Measurements from ENCODE around the gene PTPRK.

PTPRK gene

DNA sequence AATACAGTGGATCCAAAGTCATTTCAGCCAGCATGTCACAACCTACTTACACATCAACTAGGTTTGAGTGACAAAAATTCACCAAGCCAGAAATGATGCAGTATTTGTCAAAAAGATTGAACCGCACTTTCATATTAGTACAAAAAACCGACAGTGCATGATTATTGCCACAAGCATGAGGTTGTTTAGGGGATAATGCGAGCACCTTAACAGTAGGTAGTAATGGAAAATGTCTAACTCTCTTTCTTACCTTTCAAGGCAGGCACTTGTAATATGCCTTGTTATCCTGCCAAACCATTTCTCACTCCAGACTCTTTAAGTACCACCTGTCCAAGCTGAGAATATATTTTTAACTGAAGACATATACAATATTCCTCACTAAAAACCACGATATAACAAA, 349.2 kb downstream of the PTPRK start:
- FAIRE-seq, result no peak

DNA sequence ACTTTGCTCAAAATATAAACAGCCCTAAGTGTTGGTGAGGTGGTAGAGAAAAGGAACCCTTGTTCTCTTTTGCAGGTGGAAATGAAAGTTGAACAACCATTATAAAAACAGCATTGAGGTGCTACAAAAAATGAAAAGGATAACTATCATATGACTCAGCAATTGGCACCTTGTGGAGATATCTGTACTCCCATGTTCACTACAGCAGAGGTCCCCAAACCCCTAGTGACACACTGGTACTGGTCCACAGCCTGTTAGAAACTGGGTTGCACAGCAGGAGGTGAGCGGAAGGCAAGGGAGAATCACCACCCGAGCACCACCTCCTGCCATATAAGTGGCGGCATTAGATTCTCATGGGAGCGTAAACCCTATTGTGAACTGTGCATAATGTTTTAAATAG, 352.2 kb downstream of the PTPRK start:
- FAIRE-seq, result no peak

DNA sequence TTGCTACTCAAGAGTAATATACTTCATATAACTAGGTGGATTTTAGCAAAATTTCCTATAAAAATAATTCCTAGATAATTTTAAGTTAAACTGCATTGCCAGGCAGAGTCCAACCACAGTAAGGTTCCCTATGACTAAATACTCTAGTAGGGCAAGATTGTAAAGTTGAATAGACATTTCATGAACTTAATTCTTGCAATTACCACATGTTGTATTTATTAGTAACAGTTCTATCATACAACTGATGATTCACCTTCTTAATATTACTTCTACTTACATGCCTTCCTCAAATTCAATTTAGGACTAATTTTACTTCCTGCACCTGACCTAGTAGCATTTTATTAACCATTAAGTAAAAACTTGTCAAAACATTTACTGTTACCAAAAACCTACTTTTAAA, 352.8 kb downstream of the PTPRK start:
- no peak for FAIRE-seq

DNA sequence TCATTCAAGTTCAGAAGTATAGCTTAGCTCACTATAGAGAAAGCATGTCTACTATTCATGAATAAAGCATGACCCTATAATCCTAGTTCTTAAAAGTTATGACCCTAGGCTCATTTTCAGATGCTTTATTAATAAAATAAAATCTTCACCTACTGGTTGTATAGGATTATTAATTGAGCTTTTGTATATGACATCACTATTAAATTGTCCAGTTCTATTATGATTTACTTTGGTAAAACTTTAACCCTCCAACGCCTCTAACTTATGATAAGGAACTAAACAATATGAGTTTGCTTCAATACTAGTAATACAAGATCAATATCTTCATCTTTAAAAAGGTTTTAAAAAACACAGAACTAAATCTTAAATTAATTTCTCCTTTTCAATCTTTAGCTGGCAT, 356.1 kb downstream of the PTPRK start:
- FAIRE-seq, result no peak

DNA sequence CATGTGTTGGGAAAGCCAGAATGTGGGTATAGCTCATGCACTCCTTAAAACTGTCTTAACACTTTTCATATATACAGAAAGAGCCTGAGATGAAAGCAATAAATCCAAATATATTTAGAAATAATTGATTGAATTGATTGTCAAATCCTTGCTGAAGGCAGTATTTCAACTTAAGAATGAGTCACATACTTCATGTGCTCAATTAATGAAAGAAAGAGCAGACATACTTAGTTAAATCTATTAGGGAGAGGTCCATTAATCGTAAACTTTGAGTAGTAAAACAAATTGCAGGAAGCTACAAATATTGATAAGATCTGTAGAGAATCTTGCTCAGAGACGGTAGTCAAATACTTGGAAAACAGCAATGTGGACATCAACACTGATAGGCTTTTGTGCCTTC, 358.0 kb downstream of the PTPRK start:
- no peak for FAIRE-seq

DNA sequence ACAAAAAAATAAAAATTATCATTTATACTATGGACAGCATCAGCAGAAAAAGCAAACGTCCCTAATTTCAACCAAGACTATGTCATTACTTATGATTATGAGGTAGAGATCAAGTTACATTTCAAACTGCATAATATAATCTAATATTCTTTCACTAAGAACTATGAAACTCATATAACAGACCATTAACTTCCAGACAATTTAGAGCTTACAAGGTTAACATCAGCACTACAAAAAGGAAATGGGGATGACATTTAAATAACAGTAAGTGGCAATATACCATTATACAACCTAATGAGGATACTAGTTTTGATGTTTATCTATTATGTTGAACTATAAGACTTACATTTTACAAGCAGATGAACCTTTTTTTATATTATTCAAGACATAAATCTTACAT, 358.6 kb downstream of the PTPRK start:
- FAIRE-seq, result no peak

DNA sequence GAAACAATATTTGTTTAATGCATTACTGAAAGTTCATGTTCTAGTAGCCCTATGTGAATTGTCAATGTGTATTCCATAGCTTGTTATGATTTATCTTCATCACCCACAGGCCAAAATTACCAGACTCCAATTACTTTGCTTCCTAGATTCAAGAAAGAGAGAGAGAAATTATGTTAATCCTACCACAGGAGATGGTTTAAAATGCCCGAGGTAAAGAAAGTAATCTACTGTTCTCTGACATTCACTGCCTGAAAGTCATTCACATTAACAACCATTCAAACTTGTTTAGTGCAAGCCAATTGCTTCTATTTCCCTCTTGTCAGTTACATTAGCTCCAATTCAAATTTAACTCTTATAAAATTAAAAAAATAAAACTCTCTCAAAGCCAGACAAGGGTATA, 359.1 kb downstream of the PTPRK start:
- FAIRE-seq, result no peak

DNA sequence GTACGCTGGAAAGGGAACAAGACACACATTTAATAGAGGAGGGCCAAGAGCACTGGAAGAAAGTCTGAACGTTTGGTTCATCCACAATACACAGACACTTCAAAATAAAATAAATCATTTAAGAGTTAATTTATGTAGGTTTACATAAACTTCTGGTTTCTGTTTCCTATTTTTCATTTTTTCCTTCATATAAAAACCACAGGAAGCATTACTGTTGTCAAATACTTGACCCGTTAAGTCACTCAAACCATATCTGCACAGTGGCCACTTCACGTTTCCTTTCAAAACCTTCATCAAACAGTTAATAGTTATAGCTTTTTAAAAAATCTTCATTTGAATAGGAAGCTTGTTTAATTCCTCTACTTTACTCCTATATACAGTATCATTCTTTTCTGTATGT, 361.9 kb downstream of the PTPRK start:
- FAIRE-seq, result no peak

DNA sequence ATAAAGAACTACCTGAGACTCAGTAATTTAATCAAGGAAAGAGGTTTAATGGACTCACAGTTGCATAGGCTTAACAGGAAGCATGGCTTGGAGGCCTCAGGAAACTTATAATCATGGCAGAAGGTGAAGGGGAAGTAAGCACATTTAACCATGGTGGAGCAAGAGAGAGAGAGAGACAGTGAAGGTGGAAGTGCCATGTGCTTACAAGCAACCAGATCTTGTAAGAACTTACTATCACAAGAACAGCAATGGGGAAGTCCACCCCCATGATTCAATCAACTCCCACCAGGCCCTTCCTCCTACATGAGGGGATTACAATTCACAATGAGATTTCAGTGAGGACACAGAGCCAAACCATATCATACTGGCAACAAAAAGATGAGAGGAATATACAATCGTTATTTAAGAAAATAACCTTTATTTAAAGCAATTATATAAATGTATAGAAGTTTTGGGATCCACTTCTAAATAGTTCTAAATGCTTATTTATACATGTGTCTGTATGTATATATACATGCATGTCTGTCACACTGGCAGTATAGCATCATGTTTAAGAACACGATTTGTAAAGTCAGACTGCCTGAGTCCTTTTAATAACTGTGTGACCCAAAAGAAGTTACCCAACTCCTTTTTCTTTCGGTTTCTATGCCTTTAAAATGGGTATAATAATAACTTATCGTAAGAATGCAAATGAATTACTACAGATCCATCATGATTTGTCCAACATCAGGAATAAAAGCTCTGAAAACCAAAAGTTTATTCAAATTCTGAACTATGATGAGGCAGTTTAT, 363.9 kb downstream of the PTPRK start:
- FAIRE-seq, result no peak

DNA sequence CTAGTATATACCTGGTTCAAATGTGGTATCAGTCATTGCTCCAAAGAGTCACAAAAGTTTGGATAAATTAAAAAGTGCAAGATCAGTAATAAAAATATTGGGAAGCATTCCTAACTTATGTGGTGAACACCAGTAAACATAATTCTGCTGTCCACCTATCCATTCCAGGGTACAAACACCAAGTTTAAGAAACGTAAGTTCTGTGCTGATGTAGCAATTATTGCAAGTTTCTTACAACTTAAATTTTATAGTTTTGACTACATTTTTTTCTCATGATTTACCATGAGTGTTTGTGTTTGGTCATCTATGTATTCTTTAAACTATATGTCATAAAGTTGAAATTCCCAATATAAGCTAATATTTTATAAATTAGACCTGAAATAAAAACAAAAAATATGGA, 364.6 kb downstream of the PTPRK start:
- FAIRE-seq, result no peak

DNA sequence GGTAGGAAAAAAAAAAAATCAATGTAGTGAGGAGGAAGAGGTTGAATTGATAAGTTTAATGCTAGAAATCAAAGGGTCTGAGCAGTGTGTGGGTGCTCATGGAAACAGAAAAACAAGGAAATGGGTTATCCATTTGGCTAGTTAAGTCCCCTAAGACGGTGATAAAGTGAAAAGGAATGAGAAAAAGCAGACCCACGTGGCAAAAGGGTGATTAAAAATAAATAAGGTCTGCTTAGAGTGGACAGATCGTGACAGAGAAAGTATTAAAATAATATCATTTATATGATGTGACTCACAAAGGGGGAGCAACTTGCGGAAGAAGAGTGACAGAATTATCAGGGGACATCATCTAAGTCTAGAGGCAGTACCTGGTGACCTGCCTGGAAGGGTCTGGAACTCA, 367.8 kb downstream of the PTPRK start:
- FAIRE-seq, result no peak

DNA sequence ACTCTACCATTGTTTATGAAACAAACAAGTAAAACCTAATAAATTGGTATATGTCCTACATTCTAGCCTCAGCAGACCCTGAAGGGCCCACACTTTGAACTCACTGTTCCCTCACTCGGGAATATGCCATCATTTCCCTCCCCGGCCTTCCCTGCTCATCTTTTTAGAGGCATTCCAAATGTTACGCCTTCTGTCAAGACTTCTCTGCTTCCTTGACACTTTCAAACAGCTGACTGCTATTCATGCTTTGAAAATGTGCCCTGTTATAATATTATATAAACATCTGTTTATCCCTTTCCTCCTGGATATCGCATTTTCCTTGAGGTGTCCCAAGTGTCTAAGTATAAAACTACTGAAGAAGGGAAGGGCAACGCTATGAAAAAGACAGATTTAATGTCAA, 370.0 kb downstream of the PTPRK start:
- no peak for FAIRE-seq

DNA sequence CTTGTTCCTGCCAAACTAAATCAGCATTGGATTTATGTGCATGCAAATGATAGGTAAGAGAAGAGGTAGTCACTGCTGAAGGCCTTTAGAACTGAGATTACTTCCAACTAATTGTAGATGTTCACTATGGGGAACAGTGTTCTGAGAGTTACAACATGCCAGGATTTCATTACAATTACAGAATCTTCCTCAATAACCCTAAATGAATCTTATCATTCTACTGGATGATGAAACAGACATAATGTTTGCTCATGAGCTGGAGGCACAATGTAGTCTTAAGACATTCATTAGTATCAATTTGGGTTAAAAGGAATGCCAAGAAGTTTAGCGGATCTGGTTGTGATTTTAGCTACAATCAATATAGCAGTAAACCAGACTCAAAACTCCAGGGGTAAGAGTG, 370.6 kb downstream of the PTPRK start:
- no peak for FAIRE-seq

DNA sequence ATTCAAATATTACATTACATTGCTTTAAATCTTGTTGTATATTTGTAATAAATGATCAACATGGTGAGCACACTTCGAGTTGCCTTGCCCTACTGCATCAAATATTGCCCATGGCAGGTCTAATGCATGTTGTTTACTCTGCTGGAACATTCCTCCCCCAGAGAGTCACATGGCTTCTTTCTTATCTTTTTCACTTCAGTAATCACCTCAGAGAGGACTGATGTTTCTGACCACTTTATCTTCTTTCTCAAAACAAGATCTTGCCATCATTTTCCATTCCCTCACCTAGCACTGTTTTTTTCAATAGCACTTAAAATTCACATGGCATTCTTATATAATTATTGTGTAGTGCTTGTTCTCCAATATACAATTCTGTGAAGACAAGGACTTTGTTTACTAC, 376.1 kb downstream of the PTPRK start:
- no peak for FAIRE-seq

DNA sequence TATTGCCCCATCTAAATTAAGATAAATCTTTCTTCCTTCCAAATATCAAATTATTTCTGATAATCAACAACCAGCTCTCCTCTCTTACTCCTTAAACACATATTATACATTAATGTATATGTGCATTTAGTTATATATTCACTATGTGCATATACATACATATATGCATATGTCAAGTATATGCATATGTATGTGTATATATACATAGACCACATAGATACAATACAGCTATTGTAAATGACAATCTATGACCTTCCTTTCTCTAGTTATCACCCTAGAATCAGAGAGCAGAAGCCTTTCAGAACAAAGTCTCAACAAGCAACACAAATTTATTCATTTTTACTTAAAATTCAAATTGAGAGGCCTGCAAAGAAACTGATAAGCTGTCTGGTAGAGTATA, 378.5 kb downstream of the PTPRK start:
- no peak for FAIRE-seq

DNA sequence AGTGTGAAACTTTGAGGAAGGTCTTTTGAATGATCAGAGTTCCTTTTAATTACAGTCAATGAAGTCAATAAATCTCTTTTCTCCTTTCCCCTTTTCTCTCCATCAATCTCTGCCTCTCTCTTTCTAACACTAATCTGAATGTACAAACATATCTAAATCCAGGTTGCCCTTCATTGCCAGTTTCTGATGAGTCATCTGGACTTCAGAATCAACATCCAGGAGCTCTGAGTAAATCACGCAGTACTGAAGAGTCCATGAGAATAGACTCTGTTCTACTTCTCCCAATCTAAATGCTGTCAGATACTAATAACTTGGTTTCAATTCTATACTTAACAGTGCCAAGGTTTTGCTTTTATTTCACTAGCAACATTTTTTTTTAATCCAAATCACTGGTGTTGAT, 380.9 kb downstream of the PTPRK start:
- FAIRE-seq, result no peak

DNA sequence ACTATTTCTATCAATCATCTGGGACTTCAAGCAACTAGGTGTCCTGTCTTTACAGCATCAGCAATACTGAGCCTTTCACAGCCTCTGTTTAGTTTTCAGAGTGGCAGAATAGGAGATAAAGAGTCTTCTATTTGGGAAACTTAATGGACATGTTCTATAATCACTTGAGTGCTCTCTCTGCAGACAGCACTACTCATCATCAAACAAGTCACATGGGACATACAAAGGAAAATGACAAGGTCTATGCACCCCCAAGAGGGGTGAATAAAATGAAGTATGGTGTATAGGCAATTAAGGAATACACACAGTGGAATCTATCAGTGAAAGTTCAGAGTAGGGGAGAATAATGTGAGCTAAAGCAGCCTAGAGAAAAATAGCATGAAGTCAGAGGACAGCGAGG, 381.7 kb downstream of the PTPRK start:
- no peak for FAIRE-seq

DNA sequence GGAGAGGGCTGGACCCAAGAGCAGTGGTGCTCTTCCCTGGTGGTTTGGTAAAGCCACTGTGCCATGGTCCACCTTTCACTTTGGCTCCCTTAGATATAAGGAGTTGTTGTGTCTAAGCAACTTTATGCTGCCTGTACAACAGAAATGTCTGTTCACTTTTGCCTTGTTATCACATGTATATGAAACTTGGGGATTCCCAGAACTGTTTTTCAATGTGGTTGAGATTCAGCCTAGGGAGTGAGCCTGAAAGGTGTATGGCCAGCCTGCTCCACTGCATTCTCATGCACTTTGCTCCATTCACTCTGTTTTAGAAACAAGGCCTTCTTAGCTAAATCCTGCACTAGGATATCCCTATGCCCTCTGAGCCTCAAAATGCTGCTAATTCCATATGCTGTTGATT, 385.1 kb downstream of the PTPRK start:
- FAIRE-seq, result no peak

DNA sequence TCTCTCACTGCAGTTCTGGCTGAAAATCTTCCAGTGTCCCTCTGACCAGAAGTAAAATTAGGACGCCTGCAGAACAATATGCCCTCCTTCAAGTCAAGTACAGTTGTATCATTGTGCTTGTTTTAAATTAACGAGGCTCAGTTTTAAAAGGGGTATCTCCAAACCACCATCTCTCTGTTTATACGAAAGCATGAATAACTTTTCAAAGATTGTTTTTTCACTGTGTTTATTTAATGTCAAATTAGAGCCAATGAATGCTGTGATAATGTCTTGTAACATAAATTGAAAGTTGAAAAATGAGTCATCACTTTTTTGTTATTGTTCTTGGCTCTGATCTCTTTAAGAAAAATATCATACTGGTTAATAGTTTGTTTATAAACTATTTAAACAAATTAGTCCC, 388.8 kb downstream of the PTPRK start:
- no peak for FAIRE-seq

DNA sequence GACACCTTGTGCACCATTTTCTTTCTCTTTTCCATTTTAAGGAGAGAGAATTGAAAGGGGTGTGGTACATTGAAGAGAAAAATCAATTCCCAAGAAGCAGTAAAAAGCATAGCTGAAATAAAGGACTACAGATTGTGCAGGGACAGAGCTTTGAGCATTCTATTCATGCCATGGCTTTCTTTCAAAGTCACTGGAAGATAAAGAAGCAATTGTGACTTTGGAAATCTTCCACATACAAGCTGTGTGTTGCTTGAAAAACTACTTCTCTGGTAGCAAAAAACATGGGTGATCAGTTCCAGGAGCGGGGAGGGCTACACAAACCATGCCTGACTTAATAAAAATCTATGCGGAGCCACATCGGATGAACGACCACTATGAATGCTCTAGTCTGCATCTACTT, 389.4 kb downstream of the PTPRK start:
- FAIRE-seq, result no peak

DNA sequence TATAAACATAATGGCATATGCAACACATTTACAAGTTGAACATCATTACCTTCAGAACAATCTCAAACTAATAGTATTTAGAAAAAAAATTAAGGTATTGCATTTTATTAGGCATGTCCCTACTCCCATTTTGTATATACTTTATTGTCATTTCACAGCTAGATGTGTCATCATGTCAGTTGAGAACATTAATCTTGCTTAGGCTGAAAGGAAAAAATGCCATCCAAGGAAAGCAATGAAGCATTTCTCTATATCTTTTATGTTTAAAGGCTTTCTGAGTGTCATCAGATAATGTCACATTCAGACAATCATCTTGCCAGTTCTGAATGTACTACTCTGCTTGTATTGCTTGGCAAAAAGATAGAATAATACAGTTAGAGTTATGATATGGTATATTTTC, 390.7 kb downstream of the PTPRK start:
- no peak for FAIRE-seq

DNA sequence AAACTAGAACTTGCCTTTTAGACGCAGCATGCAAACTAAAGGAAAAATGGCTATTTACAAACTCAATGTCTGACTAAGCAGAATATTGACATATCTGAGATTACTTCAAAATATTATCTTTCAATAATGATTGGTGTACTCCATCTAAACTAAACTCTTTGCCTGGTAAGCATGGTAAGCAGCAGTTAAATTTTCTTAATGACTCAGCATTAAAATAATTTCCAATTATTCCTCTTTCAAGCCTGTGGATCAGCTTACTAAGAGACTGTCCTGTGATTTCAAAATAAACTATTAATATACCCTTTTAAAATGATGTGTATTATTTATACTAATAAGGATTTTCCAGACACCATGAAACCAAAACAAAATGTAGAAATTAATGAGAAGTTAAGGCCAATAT, 392.7 kb downstream of the PTPRK start:
- no peak for FAIRE-seq

DNA sequence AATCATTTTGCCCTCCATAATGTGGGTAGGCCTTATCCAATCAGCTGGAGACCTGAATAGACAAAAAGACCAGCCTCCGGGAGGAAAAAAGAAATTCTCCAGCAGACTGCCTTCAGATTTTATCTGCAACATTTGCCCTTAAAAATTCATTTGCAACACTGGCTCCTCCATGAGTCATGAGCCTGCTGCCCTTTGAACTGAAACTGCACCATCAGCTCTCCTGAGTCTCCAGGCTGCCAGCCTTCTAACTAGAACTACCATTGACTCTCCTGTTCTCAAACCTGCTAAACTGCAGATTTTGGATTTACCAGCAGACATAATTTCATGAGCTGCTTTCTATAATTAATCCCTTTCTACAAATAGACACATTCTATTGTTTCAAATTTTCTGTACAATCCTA, 395.7 kb downstream of the PTPRK start:
- FAIRE-seq, result no peak

DNA sequence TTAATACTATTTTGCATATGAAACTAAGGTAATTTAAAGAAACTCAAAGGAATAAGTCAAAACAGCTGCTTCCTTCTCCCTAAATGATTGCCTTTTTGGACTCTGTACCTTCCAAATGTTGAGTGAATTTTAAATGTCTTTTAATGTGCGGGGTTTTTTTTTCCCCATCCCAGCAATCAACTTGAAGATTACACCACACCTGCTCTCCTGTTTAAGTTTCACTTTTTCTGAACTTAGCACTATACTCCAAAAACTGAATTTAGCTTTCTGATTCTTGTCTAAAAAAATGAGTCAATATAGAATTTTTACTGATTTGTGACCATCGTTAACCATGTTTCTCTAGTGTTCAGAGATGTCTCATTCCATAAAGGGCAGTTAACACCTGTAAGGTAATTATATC, 398.8 kb downstream of the PTPRK start:
- no peak for FAIRE-seq

DNA sequence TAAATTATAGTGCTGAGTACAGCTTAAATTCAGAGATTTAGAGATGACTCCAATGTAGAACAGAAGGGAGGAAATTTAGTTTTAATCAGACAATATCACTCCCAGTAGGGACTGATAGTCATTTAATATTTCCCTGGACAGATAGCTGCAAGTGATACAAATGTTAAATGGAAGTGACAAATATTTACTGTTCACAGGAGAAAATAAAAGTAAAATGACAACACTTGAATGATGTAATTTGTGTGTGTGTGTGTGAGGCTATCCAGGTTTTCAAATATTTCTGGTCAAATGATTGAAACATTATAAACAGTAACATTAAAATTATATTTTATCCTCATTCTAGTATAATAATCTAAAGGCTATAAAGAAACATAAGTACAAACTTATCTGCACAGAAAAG, 399.2 kb downstream of the PTPRK start:
- FAIRE-seq, result no peak

DNA sequence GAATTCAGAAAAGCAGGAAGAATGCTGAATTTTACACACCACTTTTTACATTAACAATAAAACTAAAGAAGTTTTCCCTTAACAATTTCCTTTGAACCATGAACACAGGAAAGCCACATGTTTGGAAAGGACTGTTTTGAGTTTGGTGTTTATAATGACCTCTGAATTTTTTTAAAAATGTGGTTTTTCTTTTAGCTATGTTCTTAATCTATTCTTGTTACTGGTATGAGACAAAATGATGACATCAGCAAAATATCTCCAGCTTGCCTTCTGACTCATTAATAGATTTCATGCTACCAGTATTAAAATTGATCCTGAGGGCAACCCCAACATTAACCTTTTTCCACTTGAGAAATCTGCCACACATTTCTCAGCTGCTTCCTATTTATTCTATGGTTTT, 402.0 kb downstream of the PTPRK start:
- FAIRE-seq, result no peak
